Upper lobe of left lung (tissue), 4 donors: Measurements from ENCODE around the gene CYTH2.

ENCODE experiments used
- EP300 ChIP-seq, 4 donors: sonication (generic); formaldehyde crosslinking; IDR thresholded peaks; one replicate each; pipeline ENCODE4 v1.5.1; 2017; ENCODE audit warnings: antibody characterized with exemption in 4 of 4, control low read depth in 2 of 4
- POLR2A ChIP-seq, 4 donors: fragments of 450-650 bp; IDR thresholded peaks; one replicate each; pipeline ENCODE4 v1.5.1; 2016 to 2017; ENCODE audit warnings: antibody characterized with exemption in 4 of 4, mild to moderate bottlenecking in 2 of 4

- no peak for TF ChIP-seq POLR2A (IDR thresholded peaks at IDR 0.05)
- TF ChIP-seq EP300 (IDR thresholded peaks at IDR 0.05), result no peak
Observed at GRCh38 chr19:48461651-48461981, 7.6 kb upstream of the CYTH2 start.
